GM12872 (cell line): Measurements from ENCODE around the gene GPRC5A.

Experiments used
- CTCF ChIP-seq: IDR thresholded peaks from 3 replicates; pipeline ENCODE4 v1.5.1; 2011; ENCODE audit warnings: low read depth, mild to moderate bottlenecking, low read length, moderate library complexity; ENCODE audit not compliant: insufficient read depth

The GPRC5A gene

GRCh38 chr12:12891080-12891880, at the start of gene GPRC5A:
TSS of gene GPRC5A (plus strand) at chr12:12891562. CDS start at chr12:12908250, 16,688 bp downstream.
- no peak for TF ChIP-seq CTCF

GRCh38 chr12:12845794-12846243, 45.5 kb upstream of the GPRC5A start:
- TF ChIP-seq CTCF = no peak

- no peak for TF ChIP-seq CTCF
Observed at GRCh38 chr12:12853435-12853834, 37.9 kb upstream of the GPRC5A start.

GRCh38 chr12:12859690-12860089, 31.7 kb upstream of the GPRC5A start:
- TF ChIP-seq CTCF = no peak

- TF ChIP-seq CTCF = no peak
Observed at GRCh38 chr12:12864243-12864642, 27.1 kb upstream of the GPRC5A start.

- TF ChIP-seq CTCF = no peak
Observed at GRCh38 chr12:12868477-12869235, 22.7 kb upstream of the GPRC5A start.

GRCh38 chr12:12870465-12870864, 20.9 kb upstream of the GPRC5A start:
- no peak for TF ChIP-seq CTCF
